ENCODE results near the gene GDI2. TPM values are rescaled to one million over a fixed set of nuclear protein-coding genes. Genes with fewer than 3 reads are reported as not detected.

The GDI2 gene
- total RNA-seq, 1 experiment from 2014 or later = 321 TPM

DNA sequence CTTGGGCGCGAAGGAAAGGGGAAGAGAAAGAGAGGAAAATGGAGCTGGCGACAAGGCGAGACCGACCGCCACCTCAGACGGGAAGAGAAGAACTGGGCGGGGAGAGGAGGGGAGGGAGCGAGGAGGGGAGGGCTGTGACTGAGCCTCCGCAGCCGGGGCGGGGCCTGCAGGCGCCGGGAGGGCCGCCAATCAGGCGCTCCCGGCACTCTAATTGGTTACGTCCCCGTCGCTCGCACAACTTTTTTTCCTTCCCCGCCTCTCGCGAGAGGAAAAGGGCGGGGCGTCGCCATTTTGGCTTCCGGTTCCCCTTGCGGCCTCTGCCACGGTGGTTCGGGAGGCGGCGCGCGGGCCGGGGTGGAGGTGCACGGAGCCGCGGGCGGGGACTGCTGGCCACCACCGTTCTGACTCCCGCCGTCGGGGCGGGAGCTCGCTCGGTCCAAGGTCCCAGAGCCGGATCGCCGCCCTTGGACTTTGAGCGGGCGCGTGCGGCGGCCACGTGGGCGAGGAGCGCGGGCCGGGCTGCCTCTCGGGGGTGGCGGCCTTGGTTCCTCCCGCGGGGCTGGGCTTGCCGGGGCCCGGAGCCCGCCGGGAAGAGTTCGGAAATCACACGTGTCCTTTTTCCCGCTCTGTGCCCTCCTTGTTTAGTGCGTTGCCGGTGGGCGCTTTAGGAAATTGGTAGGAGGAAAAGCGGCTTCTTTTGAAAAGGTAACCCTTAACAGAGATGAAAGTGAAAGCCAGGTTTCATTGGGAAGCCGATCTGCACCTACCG, at the start of gene GDI2 (continued):
- TF ChIP-seq CBFB (CRISPR knock-in tag; IDR thresholded peaks at IDR 0.05; ENCODE audit: low read depth) = 0 out of 2 replicates have a peak, but pooled peaks have one; percentile 80
- TF ChIP-seq ZNF671 (CRISPR knock-in tag; IDR thresholded peaks at IDR 0.05) = no peak
- TF ChIP-seq KAT7 (CRISPR knock-in tag; IDR thresholded peaks at IDR 0.05; ENCODE audit: borderline replicate concordance) = 0 out of 2 replicates have a peak, but pooled peaks have one; percentile 52
- peak; percentile 50; the same call in 1 of the 2 replicates for TF ChIP-seq MYBL2 (CRISPR knock-in tag; IDR thresholded peaks at IDR 0.05)
- TF ChIP-seq, protein P1, sequence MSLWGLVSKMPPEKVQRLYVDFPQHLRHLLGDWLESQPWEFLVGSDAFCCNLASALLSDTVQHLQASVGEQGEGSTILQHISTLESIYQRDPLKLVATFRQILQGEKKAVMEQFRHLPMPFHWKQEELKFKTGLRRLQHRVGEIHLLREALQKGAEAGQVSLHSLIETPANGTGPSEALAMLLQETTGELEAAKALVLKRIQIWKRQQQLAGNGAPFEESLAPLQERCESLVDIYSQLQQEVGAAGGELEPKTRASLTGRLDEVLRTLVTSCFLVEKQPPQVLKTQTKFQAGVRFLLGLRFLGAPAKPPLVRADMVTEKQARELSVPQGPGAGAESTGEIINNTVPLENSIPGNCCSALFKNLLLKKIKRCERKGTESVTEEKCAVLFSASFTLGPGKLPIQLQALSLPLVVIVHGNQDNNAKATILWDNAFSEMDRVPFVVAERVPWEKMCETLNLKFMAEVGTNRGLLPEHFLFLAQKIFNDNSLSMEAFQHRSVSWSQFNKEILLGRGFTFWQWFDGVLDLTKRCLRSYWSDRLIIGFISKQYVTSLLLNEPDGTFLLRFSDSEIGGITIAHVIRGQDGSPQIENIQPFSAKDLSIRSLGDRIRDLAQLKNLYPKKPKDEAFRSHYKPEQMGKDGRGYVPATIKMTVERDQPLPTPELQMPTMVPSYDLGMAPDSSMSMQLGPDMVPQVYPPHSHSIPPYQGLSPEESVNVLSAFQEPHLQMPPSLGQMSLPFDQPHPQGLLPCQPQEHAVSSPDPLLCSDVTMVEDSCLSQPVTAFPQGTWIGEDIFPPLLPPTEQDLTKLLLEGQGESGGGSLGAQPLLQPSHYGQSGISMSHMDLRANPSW (CRISPR knock-in tag; conservative IDR thresholded peaks at IDR 0.05; ENCODE audit: low read depth) = no peak
- TF ChIP-seq, protein P2, sequence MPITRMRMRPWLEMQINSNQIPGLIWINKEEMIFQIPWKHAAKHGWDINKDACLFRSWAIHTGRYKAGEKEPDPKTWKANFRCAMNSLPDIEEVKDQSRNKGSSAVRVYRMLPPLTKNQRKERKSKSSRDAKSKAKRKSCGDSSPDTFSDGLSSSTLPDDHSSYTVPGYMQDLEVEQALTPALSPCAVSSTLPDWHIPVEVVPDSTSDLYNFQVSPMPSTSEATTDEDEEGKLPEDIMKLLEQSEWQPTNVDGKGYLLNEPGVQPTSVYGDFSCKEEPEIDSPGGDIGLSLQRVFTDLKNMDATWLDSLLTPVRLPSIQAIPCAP (CRISPR knock-in tag; IDR thresholded peaks at IDR 0.05) = no peak
- no peak for TF ChIP-seq SMAD3 (CRISPR knock-in tag; IDR thresholded peaks at IDR 0.05; ENCODE audit: borderline replicate concordance)
- peak; percentile 90 for TF ChIP-seq FOXP1 (CRISPR knock-in tag; IDR thresholded peaks at IDR 0.05; ENCODE audit: borderline replicate concordance)
- no peak for TF ChIP-seq HMGA2 (CRISPR knock-in tag; IDR thresholded peaks at IDR 0.05)
- peak; percentile 58; the same call in 1 of the 2 replicates for TF ChIP-seq ELF4 (CRISPR knock-in tag; IDR thresholded peaks at IDR 0.05; ENCODE audit: low read depth)
- TF ChIP-seq NR2C2 (CRISPR knock-in tag; IDR thresholded peaks at IDR 0.05) = no peak
- TF ChIP-seq TP53 (CRISPR knock-in tag; IDR thresholded peaks at IDR 0.05) = no peak
- no peak for TF ChIP-seq AR (CRISPR knock-in tag; IDR thresholded peaks at IDR 0.05)
- TF ChIP-seq FOXP4 (CRISPR knock-in tag; IDR thresholded peaks at IDR 0.05) = peak; percentile 63; the same call in 1 of the 2 replicates
- 0 out of 2 replicates have a peak, but pooled peaks have one; percentile 63 for TF ChIP-seq ETV6 (CRISPR knock-in tag; IDR thresholded peaks at IDR 0.05)

DNA sequence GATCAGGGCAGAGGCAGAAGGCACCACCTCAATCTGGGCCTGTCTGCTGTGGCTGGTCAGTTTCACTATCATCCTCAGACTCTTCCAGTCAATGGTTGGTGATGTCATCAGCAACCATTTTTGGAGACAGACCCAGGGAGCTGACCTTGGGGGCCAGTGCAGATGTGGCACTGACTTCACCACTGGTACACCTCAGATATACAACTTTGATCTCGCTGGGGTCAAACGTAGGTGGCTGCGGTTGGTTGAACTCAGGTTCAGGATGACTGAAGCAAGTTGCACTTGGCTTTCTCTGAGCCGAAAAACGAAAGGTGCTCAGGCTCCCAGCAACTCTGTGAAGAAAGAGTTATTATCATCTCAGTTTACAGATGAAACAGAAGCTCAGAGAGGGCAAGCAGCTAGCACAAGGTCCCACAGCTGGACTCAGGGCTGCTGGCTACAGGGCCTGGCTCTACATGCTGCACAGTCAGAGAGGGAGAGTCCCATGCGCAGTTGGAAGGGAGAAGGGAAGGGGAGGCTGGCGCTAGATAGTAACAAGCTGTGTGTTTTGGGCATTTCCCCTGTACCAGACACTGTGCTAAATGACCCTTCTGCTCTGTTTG, 49.2 kb upstream of the GDI2 start:
- Mint-ChIP-seq H3K9me3 (peaks cover 10% of the 10 kb centered on the region), H3K27ac (no peak overlapping the region), H3K36me3 (peaks cover 26% of the 10 kb centered on the region), H3K4me3 (no peak overlapping the region), H3K4me1 (0 out of 2 replicates have a peak, but pooled peaks cover under 1% of the 10 kb centered on the region), H3K27me3 (ENCODE audit: low read depth) (no peaks in the 10 kb centered on the region)
- CTCF ChIA-PET = interaction anchor here (0.7 to 4.2 kb wide), 2 partner anchors 11 to 97 kb away, joined by 3 to 14 read pairs; no protein-coding TSS in a partner anchor
- ATAC-seq = no peak
- DNase-seq (ENCODE audit: low spot score) = no peak
- TF ChIP-seq, protein P3, sequence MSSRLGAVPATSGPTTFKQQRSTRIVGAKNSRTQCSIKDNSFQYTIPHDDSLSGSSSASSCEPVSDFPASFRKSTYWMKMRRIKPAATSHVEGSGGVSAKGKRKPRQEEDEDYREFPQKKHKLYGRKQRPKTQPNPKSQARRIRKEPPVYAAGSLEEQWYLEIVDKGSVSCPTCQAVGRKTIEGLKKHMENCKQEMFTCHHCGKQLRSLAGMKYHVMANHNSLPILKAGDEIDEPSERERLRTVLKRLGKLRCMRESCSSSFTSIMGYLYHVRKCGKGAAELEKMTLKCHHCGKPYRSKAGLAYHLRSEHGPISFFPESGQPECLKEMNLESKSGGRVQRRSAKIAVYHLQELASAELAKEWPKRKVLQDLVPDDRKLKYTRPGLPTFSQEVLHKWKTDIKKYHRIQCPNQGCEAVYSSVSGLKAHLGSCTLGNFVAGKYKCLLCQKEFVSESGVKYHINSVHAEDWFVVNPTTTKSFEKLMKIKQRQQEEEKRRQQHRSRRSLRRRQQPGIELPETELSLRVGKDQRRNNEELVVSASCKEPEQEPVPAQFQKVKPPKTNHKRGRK (CRISPR knock-in tag; IDR thresholded peaks at IDR 0.05; ENCODE audit: borderline replicate concordance) = no peak
- TF ChIP-seq ARID4B (CRISPR knock-in tag; IDR thresholded peaks at IDR 0.05; ENCODE audit: borderline replicate concordance) (no peak), FOXP4 (CRISPR knock-in tag; IDR thresholded peaks at IDR 0.05) (no peak)
- POLR2A ChIA-PET = interaction anchor here (0.6 kb wide), 1 partner anchor 65 kb away, joined by 4 read pairs; no protein-coding TSS in a partner anchor
